Measurements from ENCODE around the gene RILPL1. TPM values are rescaled to one million over a fixed set of nuclear protein-coding genes. Genes with fewer than 3 reads are reported as not detected.
"Not testable (repeated sequence)": the region's sequence is repeated elsewhere in the genome, so short reads cannot be mapped to it uniquely, and the experiment has no call there.

Gene RILPL1
- total RNA-seq, 1 donor from 2014 or later: 3.4 TPM

- no peak for DNase-seq (ENCODE audit: low spot score)
- ATAC-seq: peak; percentile 26
Observed at GRCh38 chr12:123472438-123472849, 61.1 kb downstream of the RILPL1 start.

DNA sequence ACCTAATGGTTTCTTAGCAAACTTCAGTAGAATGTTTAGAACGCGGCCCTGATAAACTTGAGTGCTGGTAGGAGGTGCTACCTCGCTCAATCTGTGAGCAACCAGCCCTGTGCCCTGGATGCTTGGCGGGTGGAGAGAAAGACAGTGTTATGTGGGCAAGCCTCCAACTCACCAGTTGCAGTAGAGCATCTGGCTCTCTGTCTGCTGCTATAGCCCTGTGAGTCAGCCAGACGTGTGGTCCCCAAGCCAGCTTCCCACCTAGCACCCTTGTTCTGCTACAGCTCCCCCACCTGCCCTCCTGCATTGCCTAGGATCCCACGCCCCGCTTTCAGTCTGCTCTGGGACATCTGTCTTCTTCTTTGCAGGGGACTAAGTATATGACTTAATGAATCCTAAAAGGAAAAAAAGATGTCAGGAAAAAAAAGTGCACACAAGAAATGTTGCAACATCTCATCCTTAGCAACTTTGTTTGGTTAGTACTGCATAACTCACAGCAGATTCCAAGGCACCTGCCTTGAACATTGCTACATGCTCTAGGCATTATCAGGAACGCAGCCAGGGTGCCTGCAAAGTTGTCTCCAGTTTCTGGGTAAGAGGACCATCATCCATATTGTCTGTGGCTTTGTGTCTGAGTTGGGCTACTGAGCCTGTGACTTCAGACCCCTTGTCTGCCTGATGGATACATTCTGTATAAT lies 62.0 kb downstream of the RILPL1 start:
- no peak for DNase-seq (ENCODE audit: low spot score)
- ATAC-seq: peak; percentile 60

DNA sequence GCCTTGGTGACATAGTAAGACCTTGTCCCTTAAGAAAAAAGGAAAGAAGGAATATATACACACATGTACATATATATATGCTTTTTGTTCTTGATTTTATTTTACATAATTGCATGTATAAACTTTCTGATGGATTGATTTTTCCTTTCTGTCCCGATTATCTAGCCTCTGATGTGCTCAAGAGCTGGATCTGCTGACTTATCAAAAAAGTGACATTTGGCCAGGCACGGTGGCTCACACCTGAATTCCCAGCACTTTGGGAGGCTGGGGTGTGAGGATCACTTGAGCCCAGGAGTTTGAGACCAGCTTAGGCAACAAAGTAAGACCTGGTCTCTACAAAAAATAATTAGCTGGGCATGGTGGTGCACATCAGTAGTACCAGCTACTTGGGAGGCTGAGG lies 63.5 kb downstream of the RILPL1 start:
- no peak for DNase-seq (ENCODE audit: low spot score)
- ATAC-seq: no peak

GRCh38 chr12:123468786-123469185 lies 64.7 kb downstream of the RILPL1 start:
- no peak for DNase-seq (ENCODE audit: low spot score)
- ATAC-seq: no peak

- no peak for ATAC-seq
- DNase-seq (ENCODE audit: low spot score): no peak
Observed at GRCh38 chr12:123465084-123465483, 68.4 kb downstream of the RILPL1 start.

DNA sequence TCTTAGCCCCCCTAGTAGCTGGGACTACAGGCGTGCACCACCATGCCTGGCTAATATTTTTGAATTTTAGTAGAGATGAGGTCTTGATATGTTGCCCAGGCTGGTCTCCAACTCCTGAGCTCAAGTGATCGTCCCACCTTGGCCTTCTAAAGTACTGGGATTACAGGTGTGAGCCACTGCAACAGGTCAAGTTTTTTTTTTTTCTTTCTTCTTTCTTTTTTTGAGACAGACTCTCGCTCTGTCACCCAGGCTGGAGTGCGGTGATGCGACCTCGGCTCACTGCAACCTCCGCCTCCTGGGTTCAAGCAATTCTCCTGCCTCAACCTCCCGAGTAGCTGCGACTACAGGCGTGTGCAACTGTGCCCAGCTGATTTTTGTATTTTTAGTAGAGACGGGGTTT lies 70.3 kb downstream of the RILPL1 start:
- not testable (repeated sequence) for ATAC-seq; DNase-seq (ENCODE audit: low spot score)

DNA sequence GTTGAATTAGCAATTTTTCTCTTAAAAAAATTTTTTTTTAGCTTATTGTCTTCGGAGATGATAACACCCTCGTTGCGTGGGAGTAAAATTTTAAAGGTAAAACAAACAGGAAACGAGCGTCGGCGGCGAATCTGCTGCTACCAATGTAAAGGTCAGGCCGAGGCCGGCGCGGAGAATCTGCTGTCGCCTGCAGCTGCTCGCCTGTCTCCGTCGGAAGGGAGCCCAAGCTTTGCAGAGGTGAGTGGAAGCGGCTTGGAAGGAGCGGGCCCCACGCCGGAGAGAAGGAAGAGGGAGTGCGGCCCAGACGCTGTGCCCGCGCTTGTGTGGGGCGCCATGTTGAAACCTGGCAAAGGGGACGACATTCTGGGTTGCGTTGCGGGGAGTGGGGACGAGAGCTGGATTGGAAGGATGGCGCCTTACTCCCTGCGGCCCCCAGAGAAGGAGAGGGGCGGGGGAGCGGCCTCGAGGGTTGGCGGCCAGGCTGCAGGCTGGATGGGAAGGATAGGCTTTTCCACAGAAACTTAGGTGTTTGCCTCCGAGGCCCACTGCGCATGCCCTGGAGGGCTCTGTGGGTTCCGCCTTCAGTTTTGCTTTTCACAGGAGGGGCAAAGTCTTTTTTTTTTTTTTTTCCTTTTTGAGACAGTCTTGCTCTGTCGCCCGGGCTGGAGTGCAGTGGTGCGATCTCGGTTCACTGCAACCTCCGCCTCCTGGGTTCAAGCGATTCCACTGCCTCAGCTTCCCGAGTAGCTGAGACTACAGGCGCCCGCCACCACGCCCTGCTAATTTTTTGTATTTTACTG lies 75.3 kb downstream of the RILPL1 start, which contains the start of gene SNRNP35:
SNRNP35 (plus strand) TSS at position 160 of the 800 bp plus-strand sequence. CDS start 7,402 bp downstream, outside the sequence.
- ATAC-seq (peak; percentile 90), DNase-seq (ENCODE audit: low spot score) (peak; percentile 86)

- DNase-seq (ENCODE audit: low spot score) (no peak), ATAC-seq (no peak)
Observed at GRCh38 chr12:123453165-123453564, 80.4 kb downstream of the RILPL1 start.

DNA sequence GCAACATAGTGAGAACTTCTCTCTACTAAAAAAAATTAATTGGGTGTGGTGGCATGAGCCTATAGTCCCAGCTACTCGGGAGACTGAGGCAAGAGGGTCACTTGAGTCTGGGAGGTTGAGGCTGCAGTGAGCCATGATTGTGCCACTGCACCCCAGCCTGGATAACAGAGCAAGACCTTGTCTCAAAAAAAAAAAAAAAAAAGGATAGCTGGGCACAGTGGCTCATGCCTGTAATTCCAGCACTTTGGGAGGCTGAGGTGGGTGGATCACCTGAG lies 81.3 kb downstream of the RILPL1 start:
- ATAC-seq; DNase-seq (ENCODE audit: low spot score): not testable (repeated sequence)

- no peak for DNase-seq (ENCODE audit: low spot score)
- no peak for ATAC-seq
Observed at GRCh38 chr12:123450636-123451035, 82.9 kb downstream of the RILPL1 start.

- DNase-seq (ENCODE audit: low spot score): no peak
Observed at GRCh38 chr12:123449856-123450255, 83.7 kb downstream of the RILPL1 start.

DNA sequence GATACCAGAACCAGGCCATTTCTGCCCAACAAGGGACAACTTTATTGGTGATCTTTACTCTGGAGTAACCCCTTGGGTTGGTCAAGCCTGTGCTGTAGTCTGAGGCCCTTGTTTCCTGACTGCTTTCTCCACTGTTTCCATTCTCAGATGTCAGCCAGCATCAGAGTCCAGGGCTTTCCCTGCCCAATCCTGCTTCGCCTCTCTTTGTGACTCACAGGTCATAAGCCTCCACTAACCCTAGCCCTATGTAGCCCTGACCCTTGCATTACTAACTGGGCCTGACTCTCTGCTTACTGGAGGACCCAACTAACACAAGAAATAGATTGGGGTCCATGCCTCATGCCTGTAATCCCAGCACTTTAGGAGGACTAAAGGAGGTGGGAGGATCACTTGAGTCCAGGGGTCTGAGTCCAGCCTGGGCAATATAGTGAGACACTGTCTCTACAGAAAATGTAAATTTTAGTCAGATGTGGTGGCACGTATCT lies 84.2 kb downstream of the RILPL1 start:
- DNase-seq (ENCODE audit: low spot score) (no peak), ATAC-seq (no peak)

More at GRCh38 chr12:123449856-123450255, 83.7 kb downstream of the RILPL1 start:
- ATAC-seq: no peak

DNA sequence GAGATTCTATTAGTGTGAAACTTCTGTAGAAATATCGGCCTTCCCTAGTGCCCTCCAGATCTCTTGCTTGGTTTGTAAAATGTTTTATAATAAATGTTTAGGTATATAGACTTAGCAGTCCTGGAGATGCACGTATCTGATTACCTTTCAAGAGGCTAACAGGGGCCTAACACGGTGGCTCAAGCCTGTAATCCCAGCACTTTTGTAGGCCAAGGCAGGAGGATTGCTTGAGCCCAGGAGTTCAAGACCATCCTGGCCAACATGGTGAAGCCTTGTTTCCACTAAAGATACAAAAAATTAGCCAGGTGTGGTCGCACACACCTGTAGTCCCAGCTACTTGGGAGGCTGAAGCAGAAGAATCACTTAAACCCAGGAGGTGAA lies 87.2 kb downstream of the RILPL1 start:
- no peak for DNase-seq (ENCODE audit: low spot score)
- no peak for ATAC-seq

DNA sequence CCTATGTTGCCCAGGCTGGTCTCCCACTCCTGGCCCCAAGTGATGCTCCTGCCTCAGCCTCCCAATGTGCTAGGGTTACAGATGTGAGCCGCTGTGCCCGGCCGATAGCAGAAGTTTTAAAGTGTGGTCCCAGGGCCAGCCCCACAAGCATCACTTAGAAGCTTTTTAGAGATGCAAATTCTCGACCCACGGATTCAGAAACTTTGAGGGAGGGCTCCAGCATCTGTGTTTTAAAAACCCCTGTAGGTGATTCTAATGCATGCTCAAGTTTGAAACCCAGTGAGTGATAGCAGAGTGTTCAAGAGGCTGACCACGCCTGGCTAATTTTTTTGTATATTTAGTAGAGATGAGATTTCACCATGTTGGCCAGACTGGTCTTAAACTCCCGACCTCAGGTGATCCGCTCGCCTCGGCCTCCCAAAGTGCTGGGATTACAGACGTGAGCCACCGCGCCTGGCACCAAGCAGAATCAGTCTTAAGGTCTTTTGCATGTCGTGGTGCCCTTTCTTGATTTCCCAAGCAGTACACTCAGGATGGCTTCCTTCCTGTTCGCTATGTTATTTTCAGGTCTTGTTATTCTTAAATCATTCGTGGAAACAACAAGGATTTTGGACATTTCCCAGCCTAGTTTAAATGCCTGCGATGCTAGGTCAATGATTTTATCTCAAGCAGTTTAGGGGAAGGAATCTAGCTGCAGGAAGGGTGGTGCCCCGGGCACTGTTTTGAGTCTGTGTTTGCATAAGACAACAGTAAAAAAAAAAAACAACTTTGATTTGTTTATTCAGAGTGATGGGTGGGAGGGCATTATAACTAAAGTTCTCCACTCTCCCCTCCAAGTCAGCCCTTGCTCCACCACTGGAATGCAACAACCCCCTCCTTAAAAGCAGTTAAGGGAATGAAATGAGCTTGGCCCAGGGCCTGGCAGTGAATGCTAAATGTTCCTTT lies 87.9 kb downstream of the RILPL1 start:
- peak; percentile 33 for ATAC-seq
- DNase-seq (ENCODE audit: low spot score): no peak

- ATAC-seq: no peak
- DNase-seq (ENCODE audit: low spot score): no peak
Observed at GRCh38 chr12:123444092-123445026, 89.2 kb downstream of the RILPL1 start.

DNA sequence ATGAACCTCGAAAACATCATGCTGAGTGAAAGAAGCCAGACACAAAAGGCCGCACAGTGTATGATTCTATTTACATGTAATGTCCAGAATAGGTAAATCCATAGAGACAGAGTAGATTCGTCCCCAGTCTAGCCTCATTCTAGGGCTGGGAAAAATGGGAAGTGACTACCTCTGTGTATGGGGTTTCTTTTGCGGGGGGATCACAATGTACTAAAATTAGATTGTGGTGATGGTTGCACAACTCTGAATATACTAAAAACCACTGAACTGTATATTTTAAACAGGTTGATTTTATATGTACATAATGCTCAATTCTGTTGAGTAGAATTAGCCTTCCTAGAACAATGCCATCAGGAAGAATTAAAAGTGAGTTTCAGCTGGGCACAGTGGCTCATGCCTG lies 90.7 kb downstream of the RILPL1 start:
- no peak for DNase-seq (ENCODE audit: low spot score)
- no peak for ATAC-seq

GRCh38 chr12:123441523-123442164 lies 91.9 kb downstream of the RILPL1 start:
- ATAC-seq (no peak), DNase-seq (ENCODE audit: low spot score) (no peak)

DNA sequence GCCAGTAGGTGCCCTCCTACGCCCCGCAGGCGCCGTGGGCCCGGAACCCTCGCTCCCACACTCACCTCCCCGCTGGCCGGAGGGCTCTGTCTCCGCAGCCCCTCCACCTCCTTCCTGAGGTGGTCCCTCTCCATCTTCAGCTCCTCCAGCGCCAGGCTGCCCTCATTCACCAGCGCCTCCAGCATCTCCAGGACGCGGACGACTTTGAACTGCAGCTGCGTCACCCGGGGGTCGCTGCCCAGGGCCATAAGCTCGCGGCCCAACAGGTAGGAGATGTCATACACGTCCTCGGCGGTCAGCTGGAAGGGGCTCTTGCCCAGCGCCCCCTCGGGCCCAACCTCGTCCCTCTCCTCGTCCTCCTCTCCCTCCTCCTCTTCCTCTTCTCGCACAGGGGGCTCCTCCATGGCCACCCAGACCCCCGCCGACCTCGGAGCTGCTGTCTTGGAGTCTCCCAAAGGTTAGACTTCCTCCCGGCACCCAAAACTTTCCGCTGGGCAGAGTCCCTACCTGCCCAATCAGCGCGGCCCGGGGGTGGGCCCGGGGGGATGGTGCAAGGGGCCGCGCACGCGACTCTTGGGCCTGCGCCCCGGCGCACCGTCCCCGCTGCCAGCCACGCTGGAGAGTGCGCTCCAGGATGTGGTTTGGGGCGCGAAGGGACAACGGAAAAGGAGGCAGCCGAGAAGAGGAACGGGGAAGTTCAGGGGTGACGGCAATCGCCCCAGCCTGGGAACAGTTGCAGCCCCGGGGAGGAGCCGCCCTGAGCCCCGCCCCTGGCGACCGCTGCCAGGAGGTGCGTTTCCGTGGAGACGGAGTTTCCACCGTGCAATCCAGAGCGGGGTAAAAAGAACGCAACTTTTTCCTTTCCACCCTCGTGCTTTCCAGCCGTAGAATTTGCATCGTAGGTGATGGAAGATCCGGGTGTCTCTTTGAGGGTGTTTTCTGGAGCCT lies 97.2 kb downstream of the RILPL1 start, which contains the start of gene RILPL2:
RILPL2 (minus strand) TSS at position 668 of the 948 bp plus-strand sequence; CDS start at position 404, 264 bp downstream.
- ATAC-seq (peak; percentile 95), DNase-seq (ENCODE audit: low spot score) (peak; percentile 92)

Data from left lobe of liver (tissue), 2 donors.